Measurements from ENCODE around the gene LRWD1.

LRWD1 gene

DNA sequence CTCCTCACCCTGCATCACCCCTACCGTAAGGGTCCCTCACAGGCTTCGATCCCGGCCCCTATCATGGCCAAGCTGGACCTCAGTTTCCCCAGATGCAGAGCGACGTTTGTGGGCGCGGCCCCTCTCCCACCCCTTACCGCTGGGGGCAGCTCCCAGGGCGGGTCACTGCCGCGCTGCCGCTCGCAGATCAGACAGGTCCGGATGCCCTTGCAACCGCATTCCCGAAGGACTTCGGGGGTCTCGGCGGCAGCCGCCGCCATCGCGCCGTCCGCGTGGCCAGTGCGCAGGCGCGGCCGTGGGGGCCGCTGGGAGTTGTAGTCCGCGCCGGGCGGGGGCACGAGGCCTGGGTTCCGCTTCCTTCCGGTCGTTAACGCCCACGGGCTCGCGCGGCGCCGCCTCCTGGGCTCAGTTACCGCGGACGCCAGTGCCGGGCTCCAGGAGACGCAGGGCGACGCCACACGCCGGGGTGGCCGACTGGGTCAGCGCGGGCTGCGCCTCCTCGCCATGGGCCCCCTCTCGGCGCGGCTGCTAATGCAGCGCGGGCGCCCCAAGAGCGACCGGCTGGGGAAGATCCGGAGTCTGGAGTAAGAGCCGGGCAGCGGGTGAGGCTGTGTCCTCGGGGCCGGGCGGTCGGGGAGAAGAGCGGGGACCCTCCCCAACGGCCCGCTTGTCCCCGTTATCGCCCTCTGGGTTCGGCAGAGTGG is at the start of gene LRWD1, which contains the start of gene ALKBH4:
TSS of gene LRWD1 (plus strand) at position 408 of the 704 bp plus-strand sequence. CDS start at position 505, 97 bp downstream.
TSS of gene ALKBH4 (minus strand) at position 287 of the 704 bp plus-strand sequence. CDS start at position 260, 27 bp downstream.
- DNase-seq (ENCODE audit: low read depth) = peak; percentile 94

DNA sequence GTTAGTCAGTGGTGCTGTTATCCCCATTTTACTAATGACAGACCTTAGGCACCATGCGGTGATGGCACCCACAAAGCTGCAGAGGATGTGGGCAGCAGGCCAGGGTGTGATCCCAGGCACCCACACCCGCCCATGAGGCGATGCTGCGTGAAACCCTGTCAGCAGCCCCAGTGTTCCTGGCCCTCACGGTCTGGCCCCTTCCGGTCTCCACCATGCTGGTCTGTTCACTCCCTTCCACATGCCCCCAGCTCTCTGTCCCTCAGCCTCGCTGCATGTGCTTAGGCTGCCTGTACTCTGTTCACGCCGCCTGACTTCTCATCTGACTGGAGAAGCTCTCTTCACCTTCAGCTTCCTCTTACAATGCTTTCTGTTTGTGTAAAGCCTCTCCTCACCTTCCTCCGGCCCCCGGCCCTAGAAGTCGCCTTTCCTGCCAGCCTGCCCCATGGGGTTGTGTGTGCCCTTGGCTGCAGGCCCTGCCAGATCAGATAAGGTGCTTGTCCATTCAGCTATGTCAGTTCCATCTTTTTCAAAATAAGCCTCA is 49.0 kb upstream of the LRWD1 start:
- peak; percentile 46 for DNase-seq (ENCODE audit: low read depth)

DNA sequence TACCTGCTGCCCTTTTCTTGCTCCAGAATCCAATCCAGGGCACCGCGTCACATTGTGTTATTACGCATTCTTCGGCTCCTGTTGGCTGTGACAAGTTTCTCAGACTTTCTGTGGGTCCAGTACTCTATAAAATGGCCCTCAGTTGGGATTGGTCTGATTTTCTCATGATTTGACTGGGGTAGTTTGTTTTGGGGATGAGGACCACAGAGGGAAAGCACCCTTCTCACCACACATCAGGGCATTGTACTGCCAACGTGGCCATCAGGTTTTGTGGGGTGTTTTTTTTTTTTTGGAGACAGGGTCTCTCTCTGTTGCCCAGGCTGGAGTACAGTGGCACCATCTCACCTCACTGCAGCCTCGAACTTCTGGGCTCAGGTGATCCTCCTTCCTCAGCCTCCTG is 48.4 kb upstream of the LRWD1 start:
- DNase-seq (ENCODE audit: low read depth) = no peak

DNA sequence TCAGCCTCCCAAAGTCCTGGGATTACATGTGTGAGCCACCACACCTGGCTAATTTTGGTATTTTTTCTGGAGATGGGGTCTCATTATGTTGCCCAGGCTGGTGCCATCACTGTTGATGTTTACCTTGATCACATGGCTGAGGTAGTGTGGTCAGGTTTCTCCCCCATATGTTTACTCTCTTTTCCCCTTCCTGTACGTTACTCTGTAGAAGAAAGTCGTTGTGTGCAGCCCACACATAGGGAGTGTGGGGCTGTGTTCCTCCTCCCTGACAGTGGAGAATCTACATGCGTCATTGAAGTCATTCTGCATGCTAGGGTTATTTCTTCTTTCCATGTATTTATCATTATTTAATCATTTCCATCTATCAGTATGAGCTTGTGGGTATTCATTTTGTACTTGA is 47.7 kb upstream of the LRWD1 start:
- no peak for DNase-seq (ENCODE audit: low read depth)

DNA sequence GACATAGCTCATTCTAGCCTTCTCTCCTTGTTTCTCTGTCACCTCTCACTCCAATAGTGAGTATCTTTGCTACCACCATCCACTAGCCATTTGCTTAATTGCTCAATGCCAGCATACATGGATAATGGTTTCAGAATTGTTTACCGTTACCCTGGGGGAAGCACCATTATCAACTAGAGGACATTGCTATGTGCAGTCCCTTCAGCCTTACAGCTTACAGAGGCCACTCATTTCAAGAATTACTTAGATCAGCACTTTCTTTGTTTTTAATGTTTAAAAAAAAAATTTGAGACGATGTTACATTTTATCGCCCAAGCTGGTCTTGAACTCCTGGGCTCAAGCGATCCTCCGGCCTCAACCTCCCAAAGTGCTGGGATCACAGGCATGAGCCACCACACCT is 46.2 kb upstream of the LRWD1 start:
- no peak for DNase-seq (ENCODE audit: low read depth)

DNA sequence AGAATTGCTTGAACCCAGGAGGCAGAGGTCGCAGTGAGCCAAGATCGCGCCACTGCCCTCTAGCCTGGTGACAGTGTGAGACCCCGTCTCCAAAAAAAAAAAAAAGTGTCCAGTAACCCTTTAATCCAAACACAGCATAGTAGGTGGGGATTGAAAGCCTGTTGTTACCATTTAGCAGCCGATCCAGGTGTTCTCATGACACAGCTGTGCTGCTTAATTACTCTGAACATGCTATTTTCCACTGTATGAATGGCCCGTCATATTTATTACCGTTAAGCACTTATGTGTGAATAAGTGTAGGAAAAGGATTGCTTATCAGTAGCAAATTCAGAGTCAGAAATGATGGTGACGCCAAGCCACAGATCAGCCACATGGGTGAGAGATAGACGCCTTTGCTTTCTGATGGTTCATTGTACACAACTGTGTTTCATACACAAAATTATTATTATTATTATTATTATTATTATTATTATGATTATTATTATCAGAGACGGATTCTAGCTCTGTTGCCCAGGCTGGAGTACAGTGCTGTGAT is 43.0 kb upstream of the LRWD1 start:
- no peak for DNase-seq (ENCODE audit: low read depth)

DNA sequence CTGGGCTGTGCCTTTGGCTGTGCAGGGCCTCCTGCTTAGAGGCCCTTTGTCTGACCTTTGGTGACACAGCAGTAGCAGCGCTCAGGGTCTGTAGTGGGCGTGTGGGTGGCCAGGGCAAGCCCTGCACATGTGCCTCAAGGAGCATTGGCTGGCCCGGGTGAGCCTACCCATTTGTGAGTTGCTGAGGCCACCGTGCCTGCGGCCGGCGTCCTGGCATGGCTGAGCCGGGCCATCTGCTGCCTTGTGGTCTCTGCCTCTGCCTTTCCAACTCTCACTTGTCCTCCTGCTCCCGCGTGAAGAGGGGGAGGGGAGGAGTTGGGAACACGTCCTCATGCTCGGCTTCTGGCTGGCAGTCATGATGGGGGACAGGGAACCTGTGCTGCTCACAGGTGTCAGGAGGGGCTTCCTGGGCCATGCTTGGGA is 40.6 kb upstream of the LRWD1 start:
- no peak for DNase-seq (ENCODE audit: low read depth)

DNA sequence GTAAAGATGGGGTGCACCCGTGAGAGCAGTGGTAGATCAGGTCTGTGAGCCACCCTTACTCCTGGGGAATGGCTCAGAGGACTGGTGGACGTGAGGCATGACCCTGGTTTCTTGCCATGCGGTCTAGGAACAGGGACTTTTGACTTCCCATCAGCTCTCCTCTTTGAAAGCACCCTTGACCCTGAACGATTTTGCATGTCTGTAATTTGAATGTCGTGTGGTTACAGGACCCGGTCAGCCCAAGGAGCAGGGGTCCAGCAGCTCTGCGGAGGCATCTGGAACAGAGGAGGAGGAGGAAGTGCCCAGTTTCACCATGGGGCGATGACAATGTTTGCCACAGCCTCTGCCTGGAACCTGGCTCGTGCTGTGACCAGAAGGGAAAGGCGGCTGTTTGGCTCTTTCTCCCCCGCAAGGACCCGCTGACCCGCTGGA is 40.0 kb upstream of the LRWD1 start:
- DNase-seq (ENCODE audit: low read depth) = no peak

DNA sequence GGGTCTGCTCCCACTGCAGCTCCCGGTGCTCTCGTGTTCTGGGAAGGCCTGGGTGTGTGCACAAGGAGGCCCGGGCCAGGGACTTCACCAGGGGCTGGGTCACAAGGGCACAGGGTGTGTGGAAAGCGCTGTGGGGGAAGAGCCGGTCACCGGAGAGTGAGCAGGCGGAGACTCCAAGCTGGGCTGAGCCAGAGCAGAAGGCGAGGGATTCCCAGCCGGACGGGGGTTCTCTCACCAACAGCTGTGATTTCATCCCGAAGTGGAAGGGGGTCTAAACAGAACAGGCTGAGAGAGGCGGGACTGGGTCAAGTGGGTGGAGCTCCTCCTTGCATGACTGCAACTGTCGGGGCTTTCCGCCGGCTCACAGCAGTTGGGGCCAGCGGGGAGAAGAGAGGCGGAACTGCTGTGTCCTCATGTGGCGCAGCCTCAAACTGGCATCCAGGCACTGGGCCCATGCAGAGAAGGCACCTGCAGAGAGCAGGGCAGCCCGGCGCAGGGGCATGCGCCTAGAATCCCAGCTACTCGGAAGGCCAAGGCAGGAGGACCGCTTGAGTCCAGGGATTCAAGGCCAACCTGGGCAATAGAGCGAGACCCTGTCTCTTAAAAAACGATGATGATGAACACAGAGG is 39.0 kb upstream of the LRWD1 start:
- DNase-seq (ENCODE audit: low read depth) = peak; percentile 75

DNA sequence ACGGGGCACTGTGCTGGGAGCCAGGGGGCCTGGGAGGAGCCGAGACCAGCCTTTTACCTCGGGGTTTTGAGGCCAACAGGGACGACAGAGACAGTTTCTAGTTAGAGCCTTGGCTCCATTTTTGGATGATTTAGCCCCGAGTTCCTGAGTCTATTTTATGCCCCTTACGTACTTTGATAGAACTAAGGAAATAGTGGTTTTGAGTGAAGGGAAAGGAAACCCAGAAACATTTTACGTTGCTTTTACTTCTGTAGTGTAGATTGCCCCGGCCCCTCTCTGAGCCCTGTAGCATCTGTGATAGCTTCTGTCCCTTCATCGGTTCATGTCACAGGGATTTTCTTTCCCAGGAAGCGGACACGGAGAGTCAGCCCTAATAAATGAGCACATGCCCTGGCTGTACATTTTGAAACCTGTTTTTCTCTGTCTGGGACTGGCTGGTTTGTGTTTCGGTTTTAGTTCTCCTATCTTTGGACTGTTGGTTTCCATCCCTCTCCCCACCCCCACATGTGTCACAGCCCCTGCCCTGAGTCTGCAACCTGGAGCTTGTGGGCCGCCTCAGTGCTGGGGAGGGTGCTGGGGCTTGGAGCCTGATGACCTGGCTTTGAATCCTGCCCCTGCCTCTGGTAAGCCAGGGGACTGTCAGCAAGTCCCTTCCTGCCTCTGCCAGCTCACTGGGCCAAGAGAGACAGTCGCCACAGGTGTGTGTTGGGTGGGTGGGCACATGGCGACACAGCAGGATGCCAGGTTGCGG is 38.3 kb upstream of the LRWD1 start:
- DNase-seq (ENCODE audit: low read depth) = peak; percentile 62

DNA sequence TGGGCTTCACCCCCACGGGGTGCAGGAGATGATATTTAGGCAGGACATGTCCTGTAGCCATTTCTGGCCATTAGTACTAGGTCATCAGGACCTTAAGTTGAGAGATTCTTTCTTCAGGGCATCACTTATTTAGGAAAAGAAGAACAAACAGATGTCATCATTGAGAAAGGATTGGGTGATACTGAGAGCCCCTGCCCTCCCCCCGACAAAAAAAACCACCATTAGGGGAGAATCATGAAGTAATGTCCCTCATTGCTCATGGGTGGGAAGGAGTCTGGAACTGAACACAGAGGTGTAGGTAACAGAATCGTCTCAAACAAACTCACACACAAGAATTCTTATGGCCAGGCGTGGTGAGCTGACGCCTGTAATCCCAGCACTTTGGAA is 37.8 kb upstream of the LRWD1 start:
- no peak for DNase-seq (ENCODE audit: low read depth)

DNA sequence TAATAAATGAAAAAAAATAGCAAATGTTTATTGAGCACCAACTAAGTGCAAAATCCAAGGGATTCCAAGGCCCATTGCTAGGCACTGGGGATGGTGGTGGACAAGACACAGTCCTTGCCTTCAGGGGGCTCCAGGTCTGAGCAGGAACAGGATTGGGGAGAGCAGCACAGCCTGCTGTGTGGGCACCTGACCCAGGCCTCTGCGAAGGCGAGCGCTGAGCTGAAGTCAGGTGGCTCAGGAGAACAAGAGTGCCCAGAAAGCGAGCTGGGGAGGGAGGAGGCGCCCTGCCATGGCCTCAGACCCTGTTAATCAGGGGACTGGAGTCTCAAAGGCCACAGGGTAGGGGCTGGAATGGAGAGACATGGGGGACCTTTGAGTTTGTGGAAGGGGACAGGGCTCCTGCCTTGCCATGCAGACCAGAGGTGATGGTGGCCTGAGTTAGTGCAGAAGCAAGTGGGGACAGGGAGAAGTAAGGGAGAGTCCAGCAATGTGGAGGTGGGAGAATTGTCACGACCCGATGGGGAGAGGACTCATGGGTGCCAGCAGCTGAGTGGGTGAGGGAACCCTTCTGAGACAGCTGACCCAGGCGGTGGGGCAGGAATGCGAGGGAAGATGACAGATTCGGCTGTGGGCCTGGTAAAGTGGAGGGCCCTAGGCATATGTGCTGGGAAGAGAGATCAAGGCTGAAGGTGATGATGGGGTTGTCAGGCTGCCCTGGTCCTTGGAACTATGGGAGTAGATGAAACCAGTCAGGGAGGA is 35.5 kb upstream of the LRWD1 start:
- no peak for DNase-seq (ENCODE audit: low read depth)

DNA sequence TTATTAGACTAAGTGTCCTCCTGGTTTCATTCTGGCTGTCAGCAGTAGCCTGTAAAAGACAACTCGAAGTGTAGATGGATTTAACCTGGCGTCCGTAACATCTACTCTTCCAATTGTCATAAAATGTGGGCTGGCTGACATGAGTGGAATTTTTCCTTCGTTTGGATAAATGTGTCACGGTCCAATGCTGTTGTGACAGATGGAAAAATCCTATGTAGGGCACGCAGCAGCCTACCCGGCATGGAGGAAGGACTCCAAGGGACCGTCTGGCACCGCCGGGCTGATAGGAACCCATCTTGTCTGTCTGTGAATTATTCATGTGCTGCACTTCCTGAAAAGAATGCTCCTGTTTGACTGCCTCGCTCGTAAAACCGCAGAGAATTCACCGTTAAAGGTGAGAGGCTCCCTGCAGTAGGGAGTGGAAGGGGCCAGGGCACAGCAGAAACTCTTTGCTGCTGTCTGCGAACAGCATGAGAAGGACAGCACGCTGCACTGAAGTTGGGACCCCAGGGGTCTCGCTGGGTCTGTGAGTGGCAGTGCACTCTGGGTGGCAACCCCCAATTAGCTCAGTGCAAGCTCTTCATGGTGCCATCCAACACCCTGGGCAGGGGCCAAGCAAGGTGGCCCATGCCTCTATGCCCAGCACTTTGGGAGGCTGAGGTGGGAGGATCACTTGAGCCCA is 33.0 kb upstream of the LRWD1 start:
- DNase-seq (ENCODE audit: low read depth) = peak; percentile 42

DNA sequence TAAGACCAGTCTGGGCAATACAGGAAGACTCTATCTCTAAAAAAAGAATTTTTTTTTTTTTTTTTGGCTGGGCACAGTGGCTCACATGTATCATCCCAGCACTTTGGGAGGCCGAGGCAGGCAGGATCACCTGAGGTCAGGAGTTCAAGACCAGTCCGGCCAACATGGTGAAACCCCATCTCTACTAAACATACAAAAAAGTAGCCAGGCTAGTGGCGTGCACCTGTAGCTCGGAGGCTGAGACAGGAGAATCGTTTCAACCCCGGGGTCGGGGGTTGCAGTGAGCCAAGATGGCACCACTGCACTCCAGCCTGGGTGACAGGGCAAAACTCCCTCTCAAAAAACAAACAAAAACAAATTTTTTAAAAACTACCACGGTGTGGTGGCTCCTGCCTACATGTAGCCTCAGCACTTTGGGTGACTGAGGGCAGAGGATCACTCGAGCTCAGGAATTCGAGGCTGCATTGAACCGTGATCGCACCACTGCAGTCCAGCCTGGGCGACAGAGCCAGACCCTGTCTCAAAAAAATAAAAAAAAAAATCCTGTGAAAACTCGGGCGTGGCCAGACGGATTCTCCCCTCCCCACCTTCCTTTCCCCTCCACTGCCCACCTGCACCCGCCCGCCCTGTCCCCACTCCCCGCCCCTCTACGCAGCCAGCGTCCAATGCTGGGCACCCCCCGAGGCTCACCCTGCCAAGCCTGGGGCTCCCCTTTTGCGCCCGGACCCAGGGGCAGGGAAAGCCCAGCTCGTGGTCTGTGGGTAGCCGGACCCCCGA is 32.2 kb upstream of the LRWD1 start:
- DNase-seq (ENCODE audit: low read depth) = peak; percentile 29

DNA sequence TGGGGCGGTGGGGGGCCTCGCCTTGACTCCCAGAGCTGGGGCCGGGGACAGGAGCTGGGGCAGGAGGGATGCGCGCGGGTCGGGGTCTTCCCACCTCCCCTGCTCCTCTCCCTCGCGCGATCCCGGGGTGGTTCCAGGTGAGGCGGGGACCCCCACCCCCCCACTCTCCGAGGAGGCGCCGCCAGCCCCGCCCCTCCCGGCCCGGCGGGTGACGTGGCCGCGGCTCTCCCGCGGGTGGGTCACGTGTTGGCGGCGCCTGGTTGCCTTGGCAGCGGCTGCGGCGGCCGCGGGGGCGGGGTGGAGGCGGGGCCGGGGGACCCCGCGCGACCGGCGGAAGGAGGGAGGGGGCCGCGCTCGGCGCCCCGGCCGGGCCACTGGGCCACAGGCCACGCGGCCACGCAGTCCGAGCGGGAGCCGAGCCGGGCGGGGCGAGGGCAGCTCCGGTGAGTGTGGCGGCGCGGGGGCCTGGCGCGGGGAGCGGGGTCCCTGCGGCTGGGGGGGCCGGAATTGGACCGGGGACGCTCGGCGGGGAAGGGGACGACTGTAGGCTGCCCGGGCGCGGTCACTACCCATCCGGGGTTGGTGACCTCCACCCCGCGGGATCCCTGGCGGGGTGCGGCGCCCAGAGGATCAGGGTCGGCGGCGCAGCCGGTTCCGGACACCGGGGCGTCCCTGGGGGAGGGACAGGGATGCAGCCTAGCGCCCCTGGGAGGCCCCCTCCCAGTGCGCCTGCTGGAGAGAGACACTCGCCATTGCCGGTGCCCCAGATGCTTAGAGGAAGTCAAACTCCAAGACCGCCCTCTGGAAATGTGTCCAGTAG is 31.4 kb upstream of the LRWD1 start, which contains the start of gene ORAI2:
TSS of gene ORAI2 (plus strand) at position 357 of the 820 bp plus-strand sequence. CDS start 5,382 bp downstream, outside the sequence.
- peak; percentile 82 for DNase-seq (ENCODE audit: low read depth)

DNA sequence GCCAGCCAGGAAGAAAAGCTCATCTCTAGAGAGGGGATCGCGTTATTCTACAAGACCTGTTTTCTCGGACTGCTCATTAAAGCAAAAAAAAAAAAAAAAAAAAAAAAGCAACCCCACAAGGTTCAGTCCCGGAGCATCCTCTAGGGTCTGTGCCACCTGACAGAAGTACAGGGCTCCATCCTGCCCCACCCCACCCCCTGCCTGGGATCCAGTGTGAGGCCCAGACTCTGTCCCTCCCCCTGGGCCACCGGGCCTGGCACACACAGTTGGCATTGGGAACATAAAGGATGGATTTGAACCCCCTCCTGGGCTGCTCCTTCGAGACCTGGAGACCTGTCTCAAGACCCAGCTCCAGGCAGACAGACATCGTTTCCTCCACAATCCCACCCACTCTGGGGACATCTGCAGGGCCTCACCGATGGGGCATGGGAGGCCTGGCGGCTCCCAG is 30.7 kb upstream of the LRWD1 start:
- DNase-seq (ENCODE audit: low read depth) = no peak

DNA sequence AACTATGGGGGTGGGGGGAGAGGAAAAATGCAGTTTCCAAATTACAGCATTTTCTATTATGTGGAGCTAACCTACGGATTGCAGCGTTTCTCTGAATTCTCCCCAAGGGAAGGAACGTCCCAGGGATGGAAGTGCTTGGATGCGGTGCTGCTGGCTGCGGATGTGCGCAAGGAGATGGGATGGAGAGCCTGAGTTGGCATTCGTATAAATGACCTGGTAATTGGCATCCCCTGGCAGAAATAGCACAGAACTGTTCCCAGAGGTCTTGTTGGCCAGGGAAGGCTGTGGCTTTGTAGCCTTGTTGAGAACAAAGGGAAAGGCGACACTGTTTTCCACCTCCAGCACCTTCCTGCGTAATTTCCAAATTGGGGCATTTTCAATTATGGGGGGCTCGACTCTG is 28.7 kb upstream of the LRWD1 start:
- DNase-seq (ENCODE audit: low read depth) = no peak

DNA sequence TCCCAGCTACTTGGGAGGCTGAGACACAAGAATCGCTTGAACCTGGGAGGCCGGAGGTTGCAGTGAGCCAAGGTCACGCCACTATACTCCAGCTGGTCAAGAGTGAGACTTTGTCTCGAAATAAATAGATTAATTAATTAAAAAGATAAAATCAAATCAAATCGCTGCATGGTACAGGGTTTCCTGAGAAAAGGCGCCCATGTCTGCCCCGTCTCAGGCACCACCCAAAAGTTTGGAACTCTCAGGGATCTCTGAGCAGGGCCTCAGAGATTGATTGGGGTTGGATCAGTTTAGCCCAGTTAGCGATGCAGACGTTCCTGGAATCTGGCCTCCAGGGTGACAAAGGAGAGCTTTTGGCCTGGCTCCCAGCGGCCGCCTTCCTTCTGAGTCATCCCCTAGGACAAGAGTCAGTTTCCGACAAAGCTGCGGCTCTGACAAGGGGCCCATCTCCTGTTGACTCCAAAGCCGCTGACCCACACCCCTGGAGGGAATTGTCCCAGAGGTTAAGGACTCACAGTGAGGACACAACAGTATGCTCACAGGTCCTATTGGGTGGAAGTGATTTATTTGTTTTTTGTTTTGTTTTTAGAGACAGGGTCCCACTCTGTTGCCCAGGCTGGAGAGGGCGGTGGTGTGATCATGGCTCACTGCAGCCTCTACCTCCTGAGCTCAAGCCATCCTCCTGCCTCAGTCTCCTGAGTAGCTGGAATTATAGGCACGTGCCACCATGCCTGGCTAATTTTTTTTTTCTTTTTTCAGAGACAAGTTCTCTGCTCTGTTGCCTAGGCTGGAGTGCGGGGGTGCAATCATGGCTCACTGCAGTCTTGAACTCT is 24.6 kb upstream of the LRWD1 start:
- no peak for DNase-seq (ENCODE audit: low read depth)
